Measurements from ENCODE around the gene CIAO3. TPM values are rescaled to one million over a fixed set of nuclear protein-coding genes. Genes with fewer than 3 reads are reported as not detected.

CIAO3 gene
- total and polyA plus RNA-seq, 12 donors = 18.7 to 62.9 (median 26.1) TPM

DNA sequence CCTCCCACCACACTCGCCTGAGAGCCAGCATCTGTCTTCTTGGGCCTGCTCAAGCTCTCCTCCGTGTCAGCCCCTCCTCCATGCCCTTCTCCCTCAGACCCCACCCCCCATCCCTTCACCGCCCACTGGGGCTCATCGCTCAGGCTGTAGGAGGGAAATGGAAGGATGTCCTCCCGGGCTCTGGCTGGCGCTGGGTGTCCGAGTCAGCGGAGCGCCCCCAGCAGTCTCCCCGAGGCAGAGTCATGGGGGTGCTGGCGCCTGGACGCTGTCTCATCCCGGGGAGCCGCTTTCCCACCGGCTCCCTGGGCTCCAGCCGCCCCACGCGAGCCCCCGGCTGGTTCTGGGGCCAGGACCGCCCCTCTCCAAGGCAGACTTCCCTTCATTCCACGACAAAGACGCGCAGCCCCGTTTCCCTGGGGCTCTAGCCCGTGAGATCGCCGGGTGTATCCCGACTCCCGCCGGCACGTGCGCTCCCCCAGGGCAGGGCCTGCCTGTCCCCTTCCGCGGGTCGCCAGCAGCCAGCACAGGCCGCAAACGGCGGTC, 20.3 kb downstream of the CIAO3 start:
- peak in 1 of 2 donors; percentile 66 for DNase-seq
- peaks cover 18 to 52% (median 38%) of the 10 kb centered on the region in 9 donors for H3K4me1 ChIP-seq
- intact Hi-C loops (cut with DNase I) = loop anchor here in 1 of 10 donors (2.0 kb wide), 1 partner anchor 40 kb away; the partner anchor contains the start of gene STUB1

GRCh38 chr16:719815-720446, 20.9 kb downstream of the CIAO3 start:
- peak in 3 of 8 donors; percentile 10 to 22 (median 16) for ATAC-seq
- TF ChIP-seq, protein P1, sequence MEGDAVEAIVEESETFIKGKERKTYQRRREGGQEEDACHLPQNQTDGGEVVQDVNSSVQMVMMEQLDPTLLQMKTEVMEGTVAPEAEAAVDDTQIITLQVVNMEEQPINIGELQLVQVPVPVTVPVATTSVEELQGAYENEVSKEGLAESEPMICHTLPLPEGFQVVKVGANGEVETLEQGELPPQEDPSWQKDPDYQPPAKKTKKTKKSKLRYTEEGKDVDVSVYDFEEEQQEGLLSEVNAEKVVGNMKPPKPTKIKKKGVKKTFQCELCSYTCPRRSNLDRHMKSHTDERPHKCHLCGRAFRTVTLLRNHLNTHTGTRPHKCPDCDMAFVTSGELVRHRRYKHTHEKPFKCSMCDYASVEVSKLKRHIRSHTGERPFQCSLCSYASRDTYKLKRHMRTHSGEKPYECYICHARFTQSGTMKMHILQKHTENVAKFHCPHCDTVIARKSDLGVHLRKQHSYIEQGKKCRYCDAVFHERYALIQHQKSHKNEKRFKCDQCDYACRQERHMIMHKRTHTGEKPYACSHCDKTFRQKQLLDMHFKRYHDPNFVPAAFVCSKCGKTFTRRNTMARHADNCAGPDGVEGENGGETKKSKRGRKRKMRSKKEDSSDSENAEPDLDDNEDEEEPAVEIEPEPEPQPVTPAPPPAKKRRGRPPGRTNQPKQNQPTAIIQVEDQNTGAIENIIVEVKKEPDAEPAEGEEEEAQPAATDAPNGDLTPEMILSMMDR (IDR thresholded peaks at IDR 0.05) = peak in 1 of 9 donors; percentile 14
- peaks cover 0 to 19% (median 0%) of the 10 kb centered on the region in 7 donors for H3K27me3 ChIP-seq
- no peaks in the 10 kb centered on the region for H3K9me3 ChIP-seq
- peak overlapping the region; percentile 44 to 97 (median 94) for H3K27ac ChIP-seq
- peaks cover 0 to 7% (median 0%) of the 10 kb centered on the region in 9 donors for H3K36me3 ChIP-seq
- no peak for DNase-seq
- intact Hi-C loops (cut with DNase I) = loop anchor here in 3 of 10 donors (2.0 to 10.0 kb wide), 2 partner anchors 39 to 335 kb away; partner anchors contain the start of gene STUB1 (in 1 of the 3)
- 6 to 7% methylated on average over 16 of the region's 16 CpGs for WGBS, 2 donors
- H3K4me1 ChIP-seq = peaks cover 18 to 52% (median 38%) of the 10 kb centered on the region in 9 donors
- H3K4me3 ChIP-seq = peak overlapping the region; percentile 64 to 99 (median 84)

More for the DNA sequence above, 20.3 kb downstream of the CIAO3 start:
- H3K4me3 ChIP-seq = peak overlapping the region; percentile 64 to 99 (median 84)
- H3K27ac ChIP-seq = peak overlapping the region; percentile 44 to 97 (median 94)
- WGBS, 2 donors = 0% methylated on average over 38 of the region's 38 CpGs
- TF ChIP-seq, protein P1 (IDR thresholded peaks at IDR 0.05) = peak in 3 of 9 donors; percentile 14 to 31 (median 29)
- no peaks in the 10 kb centered on the region for H3K9me3 ChIP-seq
- peaks cover 0 to 15% (median 0%) of the 10 kb centered on the region in 7 donors for H3K27me3 ChIP-seq
- peaks cover 0 to 7% (median 0%) of the 10 kb centered on the region in 9 donors for H3K36me3 ChIP-seq
- peak; percentile 49 to 79 (median 62) for ATAC-seq

DNA sequence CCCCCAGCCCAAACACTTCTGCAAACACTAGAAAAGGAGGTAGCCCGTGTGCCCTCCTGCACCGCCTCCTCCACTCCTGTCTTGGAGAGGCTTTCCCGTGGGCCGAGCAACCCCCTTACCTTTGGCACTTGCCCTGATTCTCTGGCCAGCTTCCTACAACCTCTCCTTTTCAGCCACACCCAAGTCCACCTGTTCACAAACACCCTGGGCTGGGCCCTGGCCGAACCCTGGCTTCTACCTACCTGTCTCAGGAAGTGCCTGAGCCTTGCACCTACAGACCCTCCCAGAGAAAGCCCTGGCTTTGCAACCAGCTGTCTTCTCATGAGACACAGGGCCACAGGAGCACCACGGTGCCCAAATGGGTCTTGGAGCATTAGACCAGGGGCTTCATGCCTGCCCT, 21.9 kb downstream of the CIAO3 start:
- H3K36me3 ChIP-seq = peaks cover 0 to 7% (median 0%) of the 10 kb centered on the region in 9 donors
- H3K27ac ChIP-seq = no peak overlapping the region
- 87 to 91% methylated on average over 6 of the region's 6 CpGs for WGBS, 2 donors
- no peaks in the 10 kb centered on the region for H3K9me3 ChIP-seq
- no peak for DNase-seq
- H3K27me3 ChIP-seq = peaks cover 0 to 28% (median 0%) of the 10 kb centered on the region in 7 donors
- TF ChIP-seq, protein P1 (IDR thresholded peaks at IDR 0.05) = no peak
- H3K4me1 ChIP-seq = peaks cover 24 to 58% (median 47%) of the 10 kb centered on the region in 9 donors
- no peak overlapping the region for H3K4me3 ChIP-seq
- no peak for ATAC-seq
- intact Hi-C loops (cut with DNase I) = loop anchor here in 2 of 10 donors (10.0 kb wide), 1 partner anchor 336 kb away; no protein-coding TSS in a partner anchor

- Histone ChIP-seq H3K27me3 (peaks cover 0 to 28% (median 0%) of the 10 kb centered on the region in 7 donors), H3K27ac (no peak overlapping the region), H3K4me1 (peaks cover 24 to 58% (median 47%) of the 10 kb centered on the region in 9 donors), H3K4me3 (no peak overlapping the region), H3K9me3 (no peaks in the 10 kb centered on the region), H3K36me3 (peaks cover 0 to 7% (median 0%) of the 10 kb centered on the region in 9 donors)
- intact Hi-C loops (cut with DNase I) = loop anchor here in 2 of 10 donors (10.0 kb wide), 1 partner anchor 336 kb away; no protein-coding TSS in a partner anchor
- DNase-seq = no peak
- TF ChIP-seq, protein P1 (IDR thresholded peaks at IDR 0.05) = no peak
- no peak for ATAC-seq
- 92 to 95% methylated on average over 9 of the region's 9 CpGs for WGBS, 2 donors
Observed at GRCh38 chr16:718389-718788, 22.4 kb downstream of the CIAO3 start.
